Smooth muscle cell (in vitro differentiated cells): ENCODE data around the gene SUPV3L1. TPM values are rescaled to one million over a fixed set of nuclear protein-coding genes. Genes with fewer than 3 reads are reported as not detected.
"Not testable (repeated sequence)": the region's sequence is repeated elsewhere in the genome, so short reads cannot be mapped to it uniquely, and the experiment has no call there.

Source experiments
- DNase-seq: peaks from one replicate; lab custom pipeline; 2025; ENCODE audit not compliant: unreplicated experiment; lab: John Stamatoyannopoulos, UW
- H2AFZ ChIP-seq: fragments of 200-600 bp; sonication (generic); 2 replicates; pipeline ENCODE4 v1.6.0; 2016; ENCODE audit warnings: antibody characterized with exemption, low read depth, mild to moderate bottlenecking
- H3F3A ChIP-seq: fragments of 200-600 bp; sonication (generic); 2 replicates; pipeline ENCODE4 v1.6.0; 2017; ENCODE audit warnings: antibody characterized with exemption, low read depth
- H3K27ac ChIP-seq: fragments of 200-600 bp; sonication (generic); 2 replicates; pipeline ENCODE4 v1.5.1; 2016; ENCODE audit warnings: low read depth, mild to moderate bottlenecking
- H3K27me3 ChIP-seq: fragments of 200-600 bp; sonication (generic); 2 replicates; pipeline ENCODE4 v1.6.1; 2016; ENCODE audit warnings: low read depth, mild to moderate bottlenecking
- H3K36me3 ChIP-seq: fragments of 200-600 bp; sonication (generic); 2 replicates; pipeline ENCODE4 v1.5.1; 2016; ENCODE audit warnings: low read depth
- H3K4me1 ChIP-seq: fragments of 200-600 bp; sonication (generic); 2 replicates; pipeline ENCODE4 v1.5.1; 2016; ENCODE audit warnings: low read depth
- H3K4me2 ChIP-seq: fragments of 200-600 bp; sonication (generic); 2 replicates; pipeline ENCODE4 v1.6.0; 2016; ENCODE audit warnings: mild to moderate bottlenecking
- H3K4me3 ChIP-seq: fragments of 200-600 bp; sonication (generic); 2 replicates; pipeline ENCODE4 v1.5.1; 2016; ENCODE audit warnings: mild to moderate bottlenecking
- H3K79me2 ChIP-seq: fragments of 200-600 bp; sonication (generic); 2 replicates; pipeline ENCODE4 v1.6.0; 2016; ENCODE audit warnings: low read depth, mild to moderate bottlenecking
- H3K9ac ChIP-seq: fragments of 200-600 bp; sonication (generic); 2 replicates; pipeline ENCODE4 v1.6.0; 2016; ENCODE audit warnings: low read depth
- H3K9me3 ChIP-seq: fragments of 200-600 bp; sonication (generic); replicated peaks from 2 replicates; pipeline ENCODE4 v1.5.1; 2016; ENCODE audit warnings: low read depth
- H4K20me1 ChIP-seq: fragments of 200-600 bp; sonication (generic); 2 replicates; pipeline ENCODE4 v1.6.0; 2016; ENCODE audit warnings: low read depth
- WGBS: methylation state at CpG from one replicate; pipeline ENCODE4 v1.1.7; 2016; ENCODE audit warnings: low lambda C conversion rate; 5-methylcytosine and 5-hydroxymethylcytosine counted together
- polyA plus RNA-seq: library from polyadenylated mRNA; unstranded; fragments of >200 nt; fragmentation: Nextera tagmentation; extraction: Ambion mirVana; gene quantifications from 2 replicates; pipeline ENCODE4 v1.2.1, GENCODE V29; 2016
- total RNA-seq: library from RNA; depleted of rRNA; stranded (reverse); fragments of >200 nt; gene quantifications from 2 replicates; pipeline ENCODE4 v1.2.3, GENCODE V29; 2014
- TF ChIP-seq, protein P1 (sequence below): fragments of 200-600 bp; sonication (generic); IDR thresholded peaks from 2 replicates; pipeline ENCODE4 v1.5.1; 2017; ENCODE audit warnings: borderline replicate concordance, mild to moderate bottlenecking, antibody characterized with exemption; ENCODE audit not compliant: insufficient read depth, poor library complexity, severe bottlenecking

The SUPV3L1 gene
- total and polyA plus RNA-seq, 2 experiments from 2014 or later, result 21.0 to 32.6 TPM

DNA sequence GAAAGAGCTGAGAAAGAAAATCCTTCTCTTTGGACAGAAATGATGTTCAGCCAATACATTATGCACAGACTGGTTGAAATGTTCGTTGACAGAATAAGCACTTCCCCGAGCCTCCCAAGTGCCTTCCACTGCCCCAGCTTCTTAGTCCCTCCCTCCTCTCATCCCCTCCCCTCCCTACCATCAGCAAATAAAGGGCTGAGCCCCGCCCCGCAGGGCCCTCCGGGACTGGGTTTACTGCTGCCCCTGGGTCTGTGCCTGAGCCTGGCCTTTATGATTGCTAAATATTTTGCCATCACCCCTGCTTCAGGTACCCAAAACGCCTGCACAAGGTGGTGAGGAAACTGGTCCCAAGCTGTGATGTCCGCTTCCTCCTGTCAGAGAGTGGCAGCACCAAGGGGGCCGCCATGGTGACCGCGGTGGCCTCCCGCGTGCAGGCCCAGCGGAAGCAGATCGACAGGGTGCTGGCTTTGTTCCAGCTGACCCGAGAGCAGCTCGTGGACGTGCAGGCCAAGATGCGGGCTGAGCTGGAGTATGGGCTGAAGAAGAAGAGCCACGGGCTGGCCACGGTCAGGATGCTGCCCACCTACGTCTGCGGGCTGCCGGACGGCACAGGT, 68.2 kb downstream of the SUPV3L1 start:
- Histone ChIP-seq H2AFZ (no peak overlapping the region), H3K27me3 (no peaks in the 10 kb centered on the region), H3K27ac (no peak overlapping the region), H3K9ac (no peak overlapping the region), H3F3A (no peaks in the 10 kb centered on the region), H3K4me1 (no peaks in the 10 kb centered on the region), H3K4me2 (no peak overlapping the region), H3K4me3 (no peak overlapping the region), H4K20me1 (no peaks in the 10 kb centered on the region), H3K9me3 (no peaks in the 10 kb centered on the region), H3K79me2 (no peaks in the 10 kb centered on the region), H3K36me3 (no peaks in the 10 kb centered on the region)
- WGBS, result 92% methylated on average over 24 of the region's 24 CpGs
- TF ChIP-seq, protein P1, sequence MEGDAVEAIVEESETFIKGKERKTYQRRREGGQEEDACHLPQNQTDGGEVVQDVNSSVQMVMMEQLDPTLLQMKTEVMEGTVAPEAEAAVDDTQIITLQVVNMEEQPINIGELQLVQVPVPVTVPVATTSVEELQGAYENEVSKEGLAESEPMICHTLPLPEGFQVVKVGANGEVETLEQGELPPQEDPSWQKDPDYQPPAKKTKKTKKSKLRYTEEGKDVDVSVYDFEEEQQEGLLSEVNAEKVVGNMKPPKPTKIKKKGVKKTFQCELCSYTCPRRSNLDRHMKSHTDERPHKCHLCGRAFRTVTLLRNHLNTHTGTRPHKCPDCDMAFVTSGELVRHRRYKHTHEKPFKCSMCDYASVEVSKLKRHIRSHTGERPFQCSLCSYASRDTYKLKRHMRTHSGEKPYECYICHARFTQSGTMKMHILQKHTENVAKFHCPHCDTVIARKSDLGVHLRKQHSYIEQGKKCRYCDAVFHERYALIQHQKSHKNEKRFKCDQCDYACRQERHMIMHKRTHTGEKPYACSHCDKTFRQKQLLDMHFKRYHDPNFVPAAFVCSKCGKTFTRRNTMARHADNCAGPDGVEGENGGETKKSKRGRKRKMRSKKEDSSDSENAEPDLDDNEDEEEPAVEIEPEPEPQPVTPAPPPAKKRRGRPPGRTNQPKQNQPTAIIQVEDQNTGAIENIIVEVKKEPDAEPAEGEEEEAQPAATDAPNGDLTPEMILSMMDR, result no peak
- no peak for DNase-seq

DNA sequence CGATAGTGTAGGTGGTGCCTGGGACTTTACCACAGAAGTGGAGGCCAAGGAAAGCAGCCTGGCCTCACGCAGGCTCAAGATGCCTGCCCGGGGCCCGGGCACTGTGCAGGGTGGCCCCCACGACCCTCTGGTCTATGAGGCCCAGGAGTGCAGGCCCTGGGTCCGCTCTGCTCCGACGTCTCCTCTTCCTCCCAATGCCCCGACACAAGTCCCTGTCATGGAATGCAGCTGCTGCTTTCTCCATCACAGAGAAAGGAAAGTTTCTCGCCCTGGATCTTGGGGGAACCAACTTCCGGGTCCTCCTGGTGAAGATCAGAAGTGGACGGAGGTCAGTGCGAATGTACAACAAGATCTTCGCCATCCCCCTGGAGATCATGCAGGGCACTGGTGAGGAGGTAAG, 70.0 kb downstream of the SUPV3L1 start:
- H3K9me3 ChIP-seq, result no peaks in the 10 kb centered on the region
- WGBS, result 93% methylated on average over 14 of the region's 14 CpGs
- no peaks in the 10 kb centered on the region for H3K4me1 ChIP-seq
- TF ChIP-seq, protein P1, result no peak
- H3F3A ChIP-seq, result no peaks in the 10 kb centered on the region
- no peaks in the 10 kb centered on the region for H3K27me3 ChIP-seq
- no peak overlapping the region for H2AFZ ChIP-seq
- no peak overlapping the region for H3K27ac ChIP-seq
- no peaks in the 10 kb centered on the region for H3K36me3 ChIP-seq
- DNase-seq, result no peak
- H4K20me1 ChIP-seq, result no peaks in the 10 kb centered on the region
- no peaks in the 10 kb centered on the region for H3K79me2 ChIP-seq
- no peak overlapping the region for H3K4me3 ChIP-seq
- H3K9ac ChIP-seq, result no peak overlapping the region
- no peak overlapping the region for H3K4me2 ChIP-seq

DNA sequence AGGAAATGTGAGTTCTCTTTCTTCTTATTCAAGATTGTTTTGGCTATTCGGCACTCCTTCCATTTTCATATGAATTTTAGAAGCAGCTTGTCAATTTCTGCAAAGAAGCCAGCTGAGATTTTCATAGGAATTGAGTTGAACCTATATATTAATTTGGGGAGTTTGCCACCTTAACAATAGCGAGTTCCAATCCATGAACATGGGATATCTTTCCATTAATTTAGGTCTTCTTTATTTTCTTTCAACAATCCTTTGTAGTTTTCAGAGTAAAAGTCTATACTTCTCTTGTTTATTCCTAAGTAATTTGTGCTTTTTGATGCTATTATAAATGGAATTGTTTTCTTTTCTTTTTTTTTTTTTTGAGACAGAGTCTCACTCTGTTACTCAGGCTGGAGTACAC, 71.4 kb downstream of the SUPV3L1 start:
- not testable (repeated sequence) for H3K36me3 ChIP-seq, H3K27ac ChIP-seq, DNase-seq, H3K27me3 ChIP-seq, H3F3A ChIP-seq, H3K79me2 ChIP-seq, H3K9ac ChIP-seq, H3K4me1 ChIP-seq, H3K4me3 ChIP-seq, H3K4me2 ChIP-seq, H4K20me1 ChIP-seq, H2AFZ ChIP-seq, H3K9me3 ChIP-seq
- 92% methylated on average over 2 of the region's 2 CpGs for WGBS

DNA sequence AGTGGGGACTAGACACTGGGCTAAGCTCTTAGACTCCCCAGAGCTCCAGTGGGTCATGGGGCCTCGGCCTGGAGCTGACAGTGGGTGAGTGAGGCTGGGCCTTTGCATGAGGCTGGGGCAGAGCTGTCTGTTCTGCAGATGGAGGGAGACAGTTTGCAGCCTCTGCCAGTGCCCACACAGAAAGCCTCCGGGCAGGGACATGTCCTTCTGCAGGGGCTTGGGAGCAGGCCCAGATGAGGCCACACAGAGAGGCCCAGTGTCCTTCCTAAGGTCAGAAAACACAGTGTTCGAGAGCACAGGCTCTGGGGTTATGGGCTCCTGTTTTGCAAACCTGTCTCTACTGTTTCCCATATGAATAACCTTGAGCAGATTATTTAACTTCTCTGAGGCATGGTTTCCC, 73.1 kb downstream of the SUPV3L1 start:
- H4K20me1 ChIP-seq, result no peaks in the 10 kb centered on the region
- WGBS, result 98% methylated on average over 3 of the region's 3 CpGs
- no peak overlapping the region for H3K27ac ChIP-seq
- no peak overlapping the region for H3K4me2 ChIP-seq
- H3K36me3 ChIP-seq, result no peaks in the 10 kb centered on the region
- no peaks in the 10 kb centered on the region for H3K27me3 ChIP-seq
- no peak overlapping the region for H2AFZ ChIP-seq
- TF ChIP-seq, protein P1, result no peak
- H3K4me1 ChIP-seq, result no peaks in the 10 kb centered on the region
- no peaks in the 10 kb centered on the region for H3K9me3 ChIP-seq
- no peak for DNase-seq
- H3K79me2 ChIP-seq, result no peaks in the 10 kb centered on the region
- no peak overlapping the region for H3K9ac ChIP-seq
- H3K4me3 ChIP-seq, result no peak overlapping the region
- H3F3A ChIP-seq, result no peaks in the 10 kb centered on the region
